Fibroblast of lung (primary cell): ENCODE results near the gene NEFH.

ENCODE experiments used
- EZH2 ChIP-seq: IDR thresholded peaks from 2 replicates; pipeline ENCODE4 v1.5.1; 2012; ENCODE audit warnings: low read length, control low read depth, mild to moderate bottlenecking; ENCODE audit errors: missing control alignments
- TF ChIP-seq, protein P1 (sequence below), 2 donors: IDR thresholded peaks in 1 of 2; conservative IDR thresholded peaks in 1 of 2; 1 replicate in 1 of 2; 2 replicates in 1 of 2; pipeline ENCODE4 v1.5.1; 2011 to 2012; ENCODE audit warnings: low read length in 2 of 2, control low read depth in 1 of 2, inconsistent platforms in 1 of 2, low read depth in 1 of 2, mild to moderate bottlenecking in 1 of 2

GRCh38 chr22:29487426-29487986 lies 7.5 kb downstream of the NEFH start:
- TF ChIP-seq, protein P1, sequence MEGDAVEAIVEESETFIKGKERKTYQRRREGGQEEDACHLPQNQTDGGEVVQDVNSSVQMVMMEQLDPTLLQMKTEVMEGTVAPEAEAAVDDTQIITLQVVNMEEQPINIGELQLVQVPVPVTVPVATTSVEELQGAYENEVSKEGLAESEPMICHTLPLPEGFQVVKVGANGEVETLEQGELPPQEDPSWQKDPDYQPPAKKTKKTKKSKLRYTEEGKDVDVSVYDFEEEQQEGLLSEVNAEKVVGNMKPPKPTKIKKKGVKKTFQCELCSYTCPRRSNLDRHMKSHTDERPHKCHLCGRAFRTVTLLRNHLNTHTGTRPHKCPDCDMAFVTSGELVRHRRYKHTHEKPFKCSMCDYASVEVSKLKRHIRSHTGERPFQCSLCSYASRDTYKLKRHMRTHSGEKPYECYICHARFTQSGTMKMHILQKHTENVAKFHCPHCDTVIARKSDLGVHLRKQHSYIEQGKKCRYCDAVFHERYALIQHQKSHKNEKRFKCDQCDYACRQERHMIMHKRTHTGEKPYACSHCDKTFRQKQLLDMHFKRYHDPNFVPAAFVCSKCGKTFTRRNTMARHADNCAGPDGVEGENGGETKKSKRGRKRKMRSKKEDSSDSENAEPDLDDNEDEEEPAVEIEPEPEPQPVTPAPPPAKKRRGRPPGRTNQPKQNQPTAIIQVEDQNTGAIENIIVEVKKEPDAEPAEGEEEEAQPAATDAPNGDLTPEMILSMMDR (conservative IDR thresholded peaks at IDR 0.05 in 1 of 2, IDR thresholded peaks at IDR 0.05 in 1 of 2; ENCODE audit: low read depth in 1 of 2, low read length in 2 of 2), result no peak
- TF ChIP-seq EZH2, result no peak
